A673 (cell line): ENCODE results near the gene DLG5. TPM values are rescaled to one million over a fixed set of nuclear protein-coding genes. Genes with fewer than 3 reads are reported as not detected.

ENCODE experiments used
- BruUV-seq: library from RNA; stranded (reverse); fragments of 400-500 nt; replicated peaks from 2 replicates; lab custom pipeline; 2021; lab: Mats Ljungman, UMichigan
- CTCF ChIA-PET: fragments of 300-600 bp; sonication (Branson Sonifier 250); formaldehyde crosslinking; loops from one replicate; lab custom pipeline; 2022; ENCODE audit warnings: antibody characterized with exemption; lab: Charles Lee
- POLR2A ChIA-PET: fragments of 300-600 bp; sonication (Branson Sonifier 250); formaldehyde crosslinking; loops from one replicate; lab custom pipeline; 2022; ENCODE audit warnings: antibody characterized with exemption; ENCODE audit not compliant: low non-redundant PET; lab: Charles Lee
- DNase-seq: peaks from one replicate; pipeline ENCODE4 v3.0.0-alpha.2; 2015; ENCODE audit warnings: low spot score
- H3K27ac ChIP-seq: fragments of 200-600 bp; sonication (generic); 2 replicates; pipeline ENCODE4 v1.5.1; 2016; ENCODE audit warnings: mixed run types, low read depth, mild to moderate bottlenecking, mixed read lengths, antibody characterized with exemption, low read length; ENCODE audit not compliant: poor library complexity, severe bottlenecking
- H3K27me3 ChIP-seq: fragments of 200-600 bp; sonication (generic); replicated peaks from 2 replicates; pipeline ENCODE4 v1.6.1; 2017; ENCODE audit warnings: mixed run types, low read depth, mild to moderate bottlenecking, mixed read lengths, antibody characterized with exemption, low read length; ENCODE audit not compliant: insufficient read depth, poor library complexity
- H3K36me3 ChIP-seq: fragments of 200-600 bp; sonication (generic); 2 replicates; pipeline ENCODE4 v1.6.1; 2016; ENCODE audit warnings: mixed run types, mild to moderate bottlenecking, mixed read lengths, antibody characterized with exemption, low read length; ENCODE audit not compliant: insufficient read depth, poor library complexity, severe bottlenecking
- H3K4me1 ChIP-seq: fragments of 200-600 bp; sonication (generic); 2 replicates; pipeline ENCODE4 v1.6.1; 2017; ENCODE audit warnings: mixed run types, mild to moderate bottlenecking, mixed read lengths, antibody characterized with exemption, low read length; ENCODE audit not compliant: insufficient read depth, poor library complexity, severe bottlenecking
- H3K4me3 ChIP-seq: fragments of 200-600 bp; sonication (generic); 2 replicates; pipeline ENCODE4 v1.5.1; 2016; ENCODE audit warnings: low read depth, mixed run types, mild to moderate bottlenecking, mixed read lengths, low read length; ENCODE audit not compliant: poor library complexity, severe bottlenecking
- H3K9me3 ChIP-seq: fragments of 200-600 bp; sonication (generic); 2 replicates; pipeline ENCODE4 v1.6.1; 2016; ENCODE audit warnings: mixed run types, low read depth, mild to moderate bottlenecking, mixed read lengths, antibody characterized with exemption, low read length; ENCODE audit not compliant: poor library complexity, severe bottlenecking
- EZH2 ChIP-seq: fragments of 200-600 bp; sonication (generic); IDR thresholded peaks from 2 replicates; pipeline ENCODE4 v1.6.1; 2017; ENCODE audit warnings: borderline replicate concordance, low read depth, mild to moderate bottlenecking, mixed read lengths, antibody characterized with exemption, low read length; ENCODE audit not compliant: poor library complexity, severe bottlenecking
- intact Hi-C: fragments of 100-400 bp; cut with micrococcal nuclease; formaldehyde crosslinking; loops from one replicate; pipeline ENCODE4 v1.10.0; 2022; ENCODE audit not compliant: unreplicated experiment
- total RNA-seq: library from RNA; stranded (reverse); gene quantifications from 2 replicates; pipeline ENCODE4 v1.2.3, GENCODE V29; 2021
- TF ChIP-seq, protein P1 (sequence below): fragments of 300-800, 200-600 bp; sonication (generic); conservative IDR thresholded peaks from 2 replicates; pipeline ENCODE4 v1.5.1; 2017; ENCODE audit warnings: low read depth, mild to moderate bottlenecking, antibody characterized with exemption, low read length, moderate library complexity, mixed read lengths

Gene DLG5
- total RNA-seq, 1 experiment from 2014 or later = 44.0 TPM

DNA sequence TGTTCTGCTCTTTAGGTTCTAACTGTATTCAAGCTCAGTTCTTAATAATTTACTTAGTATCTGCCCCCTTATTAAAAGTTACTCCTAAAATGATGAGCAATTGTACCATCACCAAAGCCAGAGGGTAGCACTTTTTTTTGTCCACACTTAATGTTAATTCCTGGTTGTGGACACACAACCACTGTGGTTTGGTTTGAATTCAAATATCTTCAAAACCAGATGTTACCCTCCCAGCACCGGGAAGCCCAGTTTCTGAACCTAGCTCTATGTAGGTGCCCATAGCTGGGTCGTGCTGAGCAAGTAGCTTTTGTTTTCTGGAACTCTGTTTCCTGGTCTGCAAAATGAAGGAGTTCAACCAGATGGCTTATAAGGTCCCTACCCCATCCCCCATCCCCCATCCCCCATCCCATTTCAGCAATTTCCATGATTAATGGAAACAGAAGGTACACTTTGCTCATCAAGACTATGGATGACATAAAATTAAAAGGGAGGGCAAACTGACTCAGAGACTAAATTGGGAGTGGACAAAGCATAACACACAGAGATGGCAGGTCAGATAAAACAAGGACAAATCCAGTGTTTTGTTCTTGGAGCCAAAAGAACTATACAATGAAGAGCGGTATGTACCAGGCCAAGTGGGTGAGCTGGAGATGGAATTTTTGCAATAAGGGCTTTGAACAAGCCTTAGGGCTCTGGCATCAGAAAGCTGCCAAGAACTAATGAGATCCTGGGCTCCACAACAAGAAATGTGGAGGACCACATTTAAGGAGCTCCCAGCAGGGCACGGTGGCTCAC lies 56.7 kb downstream of the DLG5 start:
- ChIA-PET POLR2A (no interaction called here), CTCF (no interaction called here)
- Histone ChIP-seq H3K36me3 (no peaks in the 10 kb centered on the region), H3K9me3 (no peaks in the 10 kb centered on the region), H3K27me3 (no peaks in the 10 kb centered on the region), H3K27ac (no peak overlapping the region), H3K4me1 (peaks cover 22% of the 10 kb centered on the region), H3K4me3 (no peak overlapping the region)
- TF ChIP-seq, protein P1, sequence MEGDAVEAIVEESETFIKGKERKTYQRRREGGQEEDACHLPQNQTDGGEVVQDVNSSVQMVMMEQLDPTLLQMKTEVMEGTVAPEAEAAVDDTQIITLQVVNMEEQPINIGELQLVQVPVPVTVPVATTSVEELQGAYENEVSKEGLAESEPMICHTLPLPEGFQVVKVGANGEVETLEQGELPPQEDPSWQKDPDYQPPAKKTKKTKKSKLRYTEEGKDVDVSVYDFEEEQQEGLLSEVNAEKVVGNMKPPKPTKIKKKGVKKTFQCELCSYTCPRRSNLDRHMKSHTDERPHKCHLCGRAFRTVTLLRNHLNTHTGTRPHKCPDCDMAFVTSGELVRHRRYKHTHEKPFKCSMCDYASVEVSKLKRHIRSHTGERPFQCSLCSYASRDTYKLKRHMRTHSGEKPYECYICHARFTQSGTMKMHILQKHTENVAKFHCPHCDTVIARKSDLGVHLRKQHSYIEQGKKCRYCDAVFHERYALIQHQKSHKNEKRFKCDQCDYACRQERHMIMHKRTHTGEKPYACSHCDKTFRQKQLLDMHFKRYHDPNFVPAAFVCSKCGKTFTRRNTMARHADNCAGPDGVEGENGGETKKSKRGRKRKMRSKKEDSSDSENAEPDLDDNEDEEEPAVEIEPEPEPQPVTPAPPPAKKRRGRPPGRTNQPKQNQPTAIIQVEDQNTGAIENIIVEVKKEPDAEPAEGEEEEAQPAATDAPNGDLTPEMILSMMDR = no peak
- no peak for TF ChIP-seq EZH2
- intact Hi-C loops = no loop called here
- DNase-seq = no peak
- BruUV-seq = no TSS peak

- intact Hi-C loops = no loop called here
- peaks cover 14% of the 10 kb centered on the region for H3K4me1 ChIP-seq
- H3K4me3 ChIP-seq = no peak overlapping the region
- H3K27ac ChIP-seq = no peak overlapping the region
- ChIA-PET CTCF (no interaction called here), POLR2A (no interaction called here)
- no peaks in the 10 kb centered on the region for H3K36me3 ChIP-seq
- no peak for DNase-seq
- H3K9me3 ChIP-seq = no peaks in the 10 kb centered on the region
- TF ChIP-seq EZH2 = no peak
- TF ChIP-seq, protein P1 = no peak
- H3K27me3 ChIP-seq = no peaks in the 10 kb centered on the region
- BruUV-seq = no TSS peak
Observed at GRCh38 chr10:77868523-77868922, 58.0 kb downstream of the DLG5 start.

DNA sequence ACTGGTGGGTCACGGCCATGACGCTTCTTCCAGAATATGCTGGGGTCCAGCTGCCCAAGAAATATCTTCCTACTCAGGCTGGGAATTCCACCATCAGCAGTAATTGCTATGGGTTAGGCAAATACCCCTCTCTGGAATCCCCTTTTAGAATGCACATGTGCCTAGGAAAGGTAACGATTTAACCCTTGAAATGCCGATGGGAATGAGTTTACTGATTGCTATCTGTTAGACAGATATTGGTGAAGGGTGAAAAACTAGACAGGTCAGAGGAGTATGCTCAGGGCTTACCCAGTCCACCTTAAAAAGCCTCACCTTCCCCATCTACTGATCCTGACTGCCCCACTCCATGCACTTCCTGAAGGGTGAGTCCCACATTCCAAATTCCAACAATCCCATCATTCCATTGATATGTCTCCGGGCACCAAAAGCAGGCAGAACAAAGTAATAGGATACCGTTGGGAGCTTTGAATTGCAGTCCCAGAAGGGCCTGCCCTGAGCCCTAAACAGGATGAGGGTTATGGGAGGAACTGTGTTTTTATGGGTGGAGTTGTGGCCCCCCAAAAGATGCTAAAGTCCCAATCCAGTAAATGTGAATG lies 59.3 kb downstream of the DLG5 start:
- no peak overlapping the region for H3K4me3 ChIP-seq
- H3K9me3 ChIP-seq = no peaks in the 10 kb centered on the region
- H3K27ac ChIP-seq = no peak overlapping the region
- no peak for TF ChIP-seq EZH2
- H3K4me1 ChIP-seq = peaks cover 4% of the 10 kb centered on the region
- DNase-seq = no peak
- no peaks in the 10 kb centered on the region for H3K27me3 ChIP-seq
- BruUV-seq = no TSS peak
- no peaks in the 10 kb centered on the region for H3K36me3 ChIP-seq
- POLR2A ChIA-PET = no interaction called here
- CTCF ChIA-PET = no interaction called here
- intact Hi-C loops = no loop called here
